ENCODE results near the gene BACE2. TPM values are rescaled to one million over a fixed set of nuclear protein-coding genes. Genes with fewer than 3 reads are reported as not detected.
"Not testable (repeated sequence)": the region's sequence is repeated elsewhere in the genome, so short reads cannot be mapped to it uniquely, and the experiment has no call there.

BACE2 gene
- polyA plus RNA-seq, 1 experiment = 66.8 TPM

DNA sequence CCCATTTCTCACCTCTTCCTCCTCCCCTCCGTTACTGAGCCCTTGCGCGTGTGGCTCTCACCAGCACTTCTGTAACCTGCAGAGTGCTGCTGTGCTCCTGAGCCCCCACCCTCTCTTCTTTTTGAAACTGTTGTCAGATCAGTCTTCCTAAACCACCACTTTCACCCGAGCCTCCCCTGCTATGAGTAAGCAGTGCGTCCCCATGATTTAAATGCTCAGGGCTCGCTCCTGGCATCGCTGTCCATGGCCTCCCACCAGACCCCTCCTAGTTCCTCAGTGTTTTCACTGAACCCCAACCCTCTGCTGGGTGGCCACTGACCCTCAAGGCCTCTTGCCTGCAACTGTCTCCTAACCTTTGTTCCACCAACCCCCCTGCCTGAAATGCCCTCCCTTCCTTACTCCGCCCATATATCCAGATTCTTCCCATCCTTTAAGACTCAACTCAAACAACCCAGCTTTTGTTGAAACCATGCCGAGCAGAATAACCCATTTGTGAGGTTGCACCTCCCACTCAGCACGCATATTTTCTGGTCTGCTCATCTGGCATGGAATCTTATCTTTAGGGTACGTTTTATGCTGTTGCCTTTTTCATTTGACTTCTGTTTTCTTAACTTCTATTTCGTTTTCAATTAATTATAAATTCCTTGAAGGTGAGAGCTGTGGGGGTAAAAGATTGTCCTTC is 84.1 kb downstream of the BACE2 start:
- Histone ChIP-seq H3K27me3 (ENCODE audit: control insufficient read depth, insufficient read depth, low read length) (no peaks in the 10 kb centered on the region), H3K27ac (ENCODE audit: low read depth, low read length) (peak overlapping the region; percentile 78), H3K9me3 (ENCODE audit: control insufficient read depth, insufficient read depth, low read length) (peaks cover 29% of the 10 kb centered on the region), H3K4me3 (ENCODE audit: low read depth, low read length) (no peak overlapping the region)
- ChIA-PET POLR2A (no interaction called here), CTCF (interaction anchor here (2.4 kb wide), 1 partner anchor 31 kb away, joined by 9 read pairs; no protein-coding TSS in a partner anchor)
- TF ChIP-seq CTCF (IDR thresholded peaks at IDR 0.05; ENCODE audit: low read depth, low read length) = no peak
- peak; percentile 65 for DNase-seq (ENCODE audit: low read depth, low spot score)

DNA sequence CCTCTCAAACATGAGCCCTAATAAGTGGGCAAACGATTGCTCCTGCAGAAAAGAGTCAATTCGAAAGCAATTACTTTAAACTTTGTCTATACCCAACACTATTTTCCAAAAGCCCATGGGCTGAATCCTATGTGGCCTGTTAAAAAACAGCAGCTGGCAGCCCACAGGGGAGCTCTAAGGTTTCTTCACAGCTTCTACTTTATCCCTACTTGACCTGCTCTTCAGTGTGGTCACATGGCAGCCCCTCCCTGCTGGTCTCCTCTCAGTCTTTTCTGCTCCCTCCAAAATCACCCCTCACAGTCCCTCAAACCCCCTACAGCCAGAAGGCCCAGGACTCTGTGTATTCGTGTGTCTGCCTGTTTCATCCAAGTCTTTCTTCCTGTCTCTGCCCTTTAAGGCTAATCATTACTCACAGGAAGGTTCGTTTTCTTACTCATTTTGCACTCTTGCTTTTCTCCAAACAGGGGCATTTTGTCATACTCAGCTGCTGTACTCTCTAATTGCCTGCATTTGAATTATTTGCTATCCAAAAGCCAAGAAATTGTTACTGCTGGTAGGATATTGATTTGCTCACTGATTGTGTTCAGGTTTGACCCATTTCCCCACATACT is 86.2 kb downstream of the BACE2 start:
- ChIA-PET POLR2A (no interaction called here), CTCF (interaction anchor here (0.6 to 2.4 kb wide), 2 partner anchors 15 to 29 kb away, joined by 3 to 9 read pairs; no protein-coding TSS in a partner anchor)
- H3K9me3 ChIP-seq (ENCODE audit: control insufficient read depth, insufficient read depth, low read length) = peaks cover 18% of the 10 kb centered on the region
- H3K4me3 ChIP-seq (ENCODE audit: low read depth, low read length) = no peak overlapping the region
- peak overlapping the region; percentile 21 for H3K27ac ChIP-seq (ENCODE audit: low read depth, low read length)
- no peaks in the 10 kb centered on the region for H3K27me3 ChIP-seq (ENCODE audit: control insufficient read depth, insufficient read depth, low read length)
- no peak for TF ChIP-seq CTCF (IDR thresholded peaks at IDR 0.05; ENCODE audit: low read depth, low read length)
- no peak for DNase-seq (ENCODE audit: low read depth, low spot score)

- TF ChIP-seq CTCF (IDR thresholded peaks at IDR 0.05; ENCODE audit: low read depth, low read length) = no peak
- POLR2A ChIA-PET = no interaction called here
- no peak for DNase-seq (ENCODE audit: low read depth, low spot score)
- CTCF ChIA-PET = no interaction called here
- Histone ChIP-seq H3K27ac (ENCODE audit: low read depth, low read length) (no peak overlapping the region), H3K9me3 (ENCODE audit: control insufficient read depth, insufficient read depth, low read length) (peaks cover 18% of the 10 kb centered on the region), H3K4me3 (ENCODE audit: low read depth, low read length) (no peak overlapping the region), H3K27me3 (ENCODE audit: control insufficient read depth, insufficient read depth, low read length) (no peaks in the 10 kb centered on the region)
Observed at GRCh38 chr21:41255190-41255589, 87.2 kb downstream of the BACE2 start.

DNA sequence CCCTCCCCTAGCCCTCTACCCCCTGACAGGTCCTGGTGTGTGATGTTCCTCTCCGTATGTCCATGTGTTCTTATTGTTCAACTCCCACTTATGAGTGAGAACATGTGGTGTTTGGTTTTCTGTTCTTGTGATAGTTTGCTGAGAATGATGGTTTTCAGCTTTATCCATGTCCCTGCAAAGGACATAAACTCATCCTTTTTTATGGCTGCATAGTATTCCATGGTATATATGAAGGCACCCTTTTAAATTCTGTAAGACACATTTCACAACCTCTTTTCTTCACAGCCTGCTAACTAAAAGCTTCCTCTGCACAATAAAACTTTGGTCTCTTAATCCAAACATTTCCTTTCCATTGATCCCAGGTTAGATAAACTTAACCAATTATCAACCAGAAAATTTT is 88.3 kb downstream of the BACE2 start:
- CTCF ChIA-PET; H3K27me3 ChIP-seq (ENCODE audit: control insufficient read depth, insufficient read depth, low read length); DNase-seq (ENCODE audit: low read depth, low spot score); POLR2A ChIA-PET; H3K27ac ChIP-seq (ENCODE audit: low read depth, low read length); H3K4me3 ChIP-seq (ENCODE audit: low read depth, low read length): not testable (repeated sequence)
- peaks cover 18% of the 10 kb centered on the region for H3K9me3 ChIP-seq (ENCODE audit: control insufficient read depth, insufficient read depth, low read length)

DNA sequence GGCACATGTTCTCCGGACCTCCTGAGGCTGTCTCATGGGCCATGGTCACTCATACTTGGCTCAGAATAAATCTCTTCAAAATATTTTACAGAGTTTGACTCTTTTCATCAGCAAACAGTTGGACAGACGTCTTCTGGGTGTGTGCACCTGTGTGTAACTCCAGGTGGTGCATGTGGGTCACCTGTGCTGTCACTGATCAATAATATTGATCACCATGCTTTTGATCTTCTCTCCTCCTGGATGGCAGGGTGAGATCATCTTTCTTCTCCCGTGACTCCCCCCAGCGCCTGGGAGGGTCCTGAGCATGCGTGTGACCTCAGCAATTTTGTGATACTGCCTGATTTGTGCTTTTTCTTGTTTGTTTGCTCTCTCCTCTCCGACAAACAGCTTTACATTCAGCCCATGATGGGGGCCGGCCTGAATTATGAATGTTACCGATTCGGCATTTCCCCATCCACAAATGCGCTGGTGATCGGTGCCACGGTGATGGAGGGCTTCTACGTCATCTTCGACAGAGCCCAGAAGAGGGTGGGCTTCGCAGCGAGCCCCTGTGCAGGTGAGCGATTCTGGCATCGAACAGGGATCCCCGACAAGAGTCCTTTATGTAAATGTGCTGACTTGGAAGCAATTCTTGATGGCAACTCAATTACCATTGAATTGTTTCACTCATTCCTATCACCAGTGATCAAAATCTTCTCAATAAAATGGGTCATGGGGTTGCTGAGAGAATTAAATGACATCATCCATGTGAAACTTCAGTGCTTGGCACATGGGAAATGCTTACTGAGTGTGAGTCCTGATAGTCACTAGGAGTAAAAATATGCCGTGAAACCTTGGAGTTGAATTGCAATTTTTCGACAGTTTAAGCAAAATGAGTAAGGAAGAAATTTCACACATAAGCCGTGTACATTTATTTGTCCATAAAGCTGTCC is 89.1 kb downstream of the BACE2 start:
- Histone ChIP-seq H3K4me3 (ENCODE audit: low read depth, low read length) (no peak overlapping the region), H3K27me3 (ENCODE audit: control insufficient read depth, insufficient read depth, low read length) (no peaks in the 10 kb centered on the region), H3K27ac (ENCODE audit: low read depth, low read length) (no peak overlapping the region), H3K9me3 (ENCODE audit: control insufficient read depth, insufficient read depth, low read length) (peaks cover 18% of the 10 kb centered on the region)
- TF ChIP-seq CTCF (IDR thresholded peaks at IDR 0.05; ENCODE audit: low read depth, low read length) = no peak
- POLR2A ChIA-PET = no interaction called here
- no peak for DNase-seq (ENCODE audit: low read depth, low spot score)
- CTCF ChIA-PET = no interaction called here
